Measurements from ENCODE around the gene CACNA1G. TPM values are rescaled to one million over a fixed set of nuclear protein-coding genes. Genes with fewer than 3 reads are reported as not detected.

The CACNA1G gene
- total RNA-seq, 1 donor from 2014 or later, result 0.27 TPM

- H3K9me3 Mint-ChIP-seq (ENCODE audit: unreplicated experiment), result no peaks in the 10 kb centered on the region
- no peak overlapping the region for H3K27ac Mint-ChIP-seq (ENCODE audit: unreplicated experiment)
- Histone ChIP-seq H3K27me3 (ENCODE audit: insufficient read depth, low read length) (peaks cover 8% of the 10 kb centered on the region), H3K27ac (ENCODE audit: low read depth, low read length) (no peak overlapping the region), H3K4me2 (ENCODE audit: low read length) (no peak overlapping the region), H3K79me2 (ENCODE audit: insufficient read depth, low read length) (no peaks in the 10 kb centered on the region), H3K4me3 (ENCODE audit: insufficient read depth, low read depth, low read length) (no peak overlapping the region), H3K4me1 (ENCODE audit: insufficient read depth, low read length) (peaks cover 8% of the 10 kb centered on the region), H2AFZ (ENCODE audit: low read depth, low read length) (no peak overlapping the region), H3K9ac (ENCODE audit: low read length) (no peak overlapping the region), H3K9me3 (ENCODE audit: insufficient read depth, low read depth, low read length) (no peaks in the 10 kb centered on the region), H3K36me3 (ENCODE audit: insufficient read depth, low read length) (no peaks in the 10 kb centered on the region), H4K20me1 (ENCODE audit: insufficient read depth, low read length) (no peaks in the 10 kb centered on the region)
- no peak for FAIRE-seq
- H3K4me3 Mint-ChIP-seq (ENCODE audit: unreplicated experiment), result no peak overlapping the region
- no peak for TF ChIP-seq CTCF (IDR thresholded peaks at IDR 0.05; ENCODE audit: insufficient read depth, low read depth, low read length)
- peaks cover 6% of the 10 kb centered on the region for H3K4me1 Mint-ChIP-seq (ENCODE audit: low read depth, unreplicated experiment)
- no peak for DNase-seq (ENCODE audit: low read depth)
- H3K27me3 Mint-ChIP-seq (ENCODE audit: low read depth, unreplicated experiment), result peaks cover 46% of the 10 kb centered on the region
- H3K36me3 Mint-ChIP-seq (ENCODE audit: low read depth, unreplicated experiment), result no peaks in the 10 kb centered on the region
These were observed 69.4 kb downstream of the CACNA1G start for GRCh38 chr17:50629902-50630301.

GRCh38 chr17:50630524-50631194 lies 70.1 kb downstream of the CACNA1G start:
- no peak overlapping the region for H3K4me2 ChIP-seq (ENCODE audit: low read length)
- H3K4me1 ChIP-seq (ENCODE audit: insufficient read depth, low read length), result peaks cover 8% of the 10 kb centered on the region
- H3K4me3 Mint-ChIP-seq (ENCODE audit: unreplicated experiment), result no peak overlapping the region
- no peak overlapping the region for H2AFZ ChIP-seq (ENCODE audit: low read depth, low read length)
- H3K36me3 ChIP-seq (ENCODE audit: insufficient read depth, low read length), result no peaks in the 10 kb centered on the region
- no peak overlapping the region for H3K9ac ChIP-seq (ENCODE audit: low read length)
- no peak overlapping the region for H3K27ac ChIP-seq (ENCODE audit: low read depth, low read length)
- H3K4me1 Mint-ChIP-seq (ENCODE audit: low read depth, unreplicated experiment), result peaks cover 6% of the 10 kb centered on the region
- TF ChIP-seq EZH2 (IDR thresholded peaks at IDR 0.05; ENCODE audit: insufficient read depth, low read length), result no peak
- TF ChIP-seq CTCF (IDR thresholded peaks at IDR 0.05; ENCODE audit: insufficient read depth, low read depth, low read length), result peak; percentile 47
- no peak overlapping the region for H3K4me3 ChIP-seq (ENCODE audit: insufficient read depth, low read depth, low read length)
- no peak overlapping the region for H3K27ac Mint-ChIP-seq (ENCODE audit: unreplicated experiment)
- H4K20me1 ChIP-seq (ENCODE audit: insufficient read depth, low read length), result no peaks in the 10 kb centered on the region
- H3K79me2 ChIP-seq (ENCODE audit: insufficient read depth, low read length), result peaks cover 5% of the 10 kb centered on the region
- FAIRE-seq, result no peak
- no peaks in the 10 kb centered on the region for H3K36me3 Mint-ChIP-seq (ENCODE audit: low read depth, unreplicated experiment)
- H3K9me3 ChIP-seq (ENCODE audit: insufficient read depth, low read depth, low read length), result no peaks in the 10 kb centered on the region
- peaks cover 11% of the 10 kb centered on the region for H3K27me3 ChIP-seq (ENCODE audit: insufficient read depth, low read length)
- H3K27me3 Mint-ChIP-seq (ENCODE audit: low read depth, unreplicated experiment), result peaks cover 40% of the 10 kb centered on the region
- no peaks in the 10 kb centered on the region for H3K9me3 Mint-ChIP-seq (ENCODE audit: unreplicated experiment)
- DNase-seq (ENCODE audit: low read depth), result no peak

GRCh38 chr17:50631195-50631907 lies 70.8 kb downstream of the CACNA1G start:
- Histone ChIP-seq H3K9ac (ENCODE audit: low read length) (no peak overlapping the region), H3K79me2 (ENCODE audit: insufficient read depth, low read length) (peaks cover 7% of the 10 kb centered on the region), H4K20me1 (ENCODE audit: insufficient read depth, low read length) (no peaks in the 10 kb centered on the region), H2AFZ (ENCODE audit: low read depth, low read length) (no peak overlapping the region), H3K27ac (ENCODE audit: low read depth, low read length) (no peak overlapping the region), H3K36me3 (ENCODE audit: insufficient read depth, low read length) (no peaks in the 10 kb centered on the region), H3K4me2 (ENCODE audit: low read length) (no peak overlapping the region), H3K4me3 (ENCODE audit: insufficient read depth, low read depth, low read length) (no peak overlapping the region), H3K4me1 (ENCODE audit: insufficient read depth, low read length) (peaks cover 10% of the 10 kb centered on the region), H3K27me3 (ENCODE audit: insufficient read depth, low read length) (peaks cover 11% of the 10 kb centered on the region), H3K9me3 (ENCODE audit: insufficient read depth, low read depth, low read length) (no peaks in the 10 kb centered on the region)
- peaks cover 46% of the 10 kb centered on the region for H3K27me3 Mint-ChIP-seq (ENCODE audit: low read depth, unreplicated experiment)
- FAIRE-seq, result no peak
- H3K4me3 Mint-ChIP-seq (ENCODE audit: unreplicated experiment), result no peak overlapping the region
- TF ChIP-seq CTCF (IDR thresholded peaks at IDR 0.05; ENCODE audit: insufficient read depth, low read depth, low read length), result no peak
- TF ChIP-seq EZH2 (IDR thresholded peaks at IDR 0.05; ENCODE audit: insufficient read depth, low read length), result no peak
- H3K4me1 Mint-ChIP-seq (ENCODE audit: low read depth, unreplicated experiment), result peaks cover 6% of the 10 kb centered on the region
- H3K36me3 Mint-ChIP-seq (ENCODE audit: low read depth, unreplicated experiment), result no peaks in the 10 kb centered on the region
- DNase-seq (ENCODE audit: low read depth), result no peak
- H3K9me3 Mint-ChIP-seq (ENCODE audit: unreplicated experiment), result no peaks in the 10 kb centered on the region
- no peak overlapping the region for H3K27ac Mint-ChIP-seq (ENCODE audit: unreplicated experiment)
